Right lobe of liver (tissue), 6 donors: ENCODE results near the gene CNTN5. TPM values are rescaled to one million over a fixed set of nuclear protein-coding genes. Genes with fewer than 3 reads are reported as not detected.

Experiments used
- ATAC-seq, 4 donors: fragments of 200-7000 bp; cut with Tn5 transposase; one replicate each; pipeline ENCODE4 v1.9.1; 2020; ENCODE audit warnings: mild to moderate bottlenecking in 4 of 4, moderate library complexity in 4 of 4
- DNase-seq, 3 donors: peaks; one replicate each; pipeline ENCODE4 v3.0.0-alpha.2; 2020
- H3K27ac ChIP-seq, 3 donors: fragments of 200-600 bp; one replicate each; pipeline ENCODE4 v1.8.0; 2022
- H3K27me3 ChIP-seq, 2 donors: fragments of 200-600 bp; one replicate each; pipeline ENCODE4 v1.8.0; 2022
- H3K36me3 ChIP-seq, 4 donors: fragments of 200-600 bp; sonication (generic) in 1 of 4; one replicate each; pipeline versions ENCODE4 v1.5.1 to v1.8.0; 2017 to 2022; ENCODE audit warnings: control low read depth in 1 of 4
- H3K4me1 ChIP-seq, 4 donors: fragments of 200-600 bp; sonication (generic) in 1 of 4; one replicate each; pipeline versions ENCODE4 v1.5.1 to v1.8.0; 2017 to 2022; ENCODE audit warnings: control low read depth in 1 of 4
- H3K4me3 ChIP-seq, 3 donors: fragments of 200-600 bp; one replicate each; pipeline ENCODE4 v1.8.0; 2022
- H3K9me3 ChIP-seq, 4 donors: fragments of 200-600 bp; sonication (generic) in 1 of 4; one replicate each; pipeline versions ENCODE4 v1.5.1 to v1.8.0; 2017 to 2022; ENCODE audit warnings: control low read depth in 1 of 4
- CTCF ChIP-seq, 4 donors: fragments of 200-600 bp in 3 of 4; fragments of 450-650 bp in 1 of 4; IDR thresholded peaks; one replicate each; pipeline versions ENCODE4 v1.5.1 to v1.8.0; 2016 to 2022; ENCODE audit warnings: antibody characterized with exemption in 4 of 4, mild to moderate bottlenecking in 2 of 4
- POLR2A ChIP-seq: fragments of 450-650 bp; IDR thresholded peaks from one replicate; pipeline ENCODE4 v1.6.1; 2017; ENCODE audit warnings: antibody characterized with exemption, mild to moderate bottlenecking
- WGBS: methylation state at CpG from one replicate; pipeline ENCODE4 v1.1.6; 2018; ENCODE audit warnings: low coverage, low lambda C conversion rate; ENCODE audit not compliant: insufficient coverage; ENCODE audit errors: missing lambda C conversion rate; 5-methylcytosine and 5-hydroxymethylcytosine counted together
- intact Hi-C, 2 donors: fragments of 100-400 bp; cut with DNase I; formaldehyde crosslinking; loops; one replicate each; pipeline versions ENCODE4 v1.11.2 to v1.14.1; 2022
- total RNA-seq, 6 experiments: library from RNA; depleted of rRNA in 2 of 6; stranded (reverse); fragments of >200 nt in 2 of 6; fragmentation: NEBNext Ultra II Directional in 3 of 6; extraction: Animal tissue kit (Norgen Biotek cat#: 25700) in 3 of 6; gene quantifications; one replicate each; pipeline versions ENCODE4 v1.1.0 to v1.2.4, GENCODE V29; 2016 to 2023
- donor health status: DM: no; HTN: yes; CAD: no.
- donor health status: DM: no; HTN: no; CAD: no.
- donor health status: DM: no; HTN: no; CAD: no.
- donor health status: DM: no; HTN: yes; CAD: no.
- donor health status: DM: no; HTN: yes; CAD: no.

The CNTN5 gene
- total RNA-seq, 6 experiments from 2014 or later, result 0.13 to 0.19 TPM; not detected in 4

- no peaks in the 10 kb centered on the region for H3K27me3 ChIP-seq
- H3K36me3 ChIP-seq, result no peaks in the 10 kb centered on the region
- no peaks in the 10 kb centered on the region for H3K9me3 ChIP-seq
- ATAC-seq (no peak), DNase-seq (no peak)
- H3K27ac ChIP-seq, result no peak overlapping the region
- TF ChIP-seq POLR2A (no peak), CTCF (IDR thresholded peaks at IDR 0.05) (no peak)
- no peak overlapping the region for H3K4me3 ChIP-seq
- intact Hi-C loops, result no loop called here
- no peaks in the 10 kb centered on the region for H3K4me1 ChIP-seq
These were observed 1161.6 kb downstream of the CNTN5 start for GRCh38 chr11:100182350-100182749.

- no peaks in the 10 kb centered on the region for H3K27me3 ChIP-seq
- no peaks in the 10 kb centered on the region for H3K4me1 ChIP-seq
- ATAC-seq, result no peak
- intact Hi-C loops, result no loop called here
- H3K36me3 ChIP-seq, result no peaks in the 10 kb centered on the region
- TF ChIP-seq POLR2A (no peak), CTCF (IDR thresholded peaks at IDR 0.05) (no peak)
- DNase-seq, result no peak
- H3K9me3 ChIP-seq, result no peaks in the 10 kb centered on the region
- no peak overlapping the region for H3K4me3 ChIP-seq
- 56% methylated on average over 2 of the region's 2 CpGs for WGBS
- no peak overlapping the region for H3K27ac ChIP-seq
These were observed 1162.2 kb downstream of the CNTN5 start for GRCh38 chr11:100182927-100183326.

- no peaks in the 10 kb centered on the region for H3K36me3 ChIP-seq
- no peaks in the 10 kb centered on the region for H3K27me3 ChIP-seq
- TF ChIP-seq CTCF (IDR thresholded peaks at IDR 0.05), result no peak
- ATAC-seq (no peak), DNase-seq (no peak)
- H3K27ac ChIP-seq, result no peak overlapping the region
- H3K9me3 ChIP-seq, result no peaks in the 10 kb centered on the region
- H3K4me1 ChIP-seq, result no peaks in the 10 kb centered on the region
- intact Hi-C loops, result no loop called here
- WGBS, result 52% methylated on average over 4 of the region's 5 CpGs
- no peak overlapping the region for H3K4me3 ChIP-seq
These were observed 1164.8 kb downstream of the CNTN5 start for GRCh38 chr11:100185588-100185987.

- Histone ChIP-seq H3K4me3 (no peak overlapping the region), H3K36me3 (no peaks in the 10 kb centered on the region), H3K9me3 (no peaks in the 10 kb centered on the region), H3K27me3 (no peaks in the 10 kb centered on the region), H3K4me1 (no peaks in the 10 kb centered on the region), H3K27ac (no peak overlapping the region)
- TF ChIP-seq POLR2A, result no peak
- TF ChIP-seq CTCF (IDR thresholded peaks at IDR 0.05), result no peak
- 82% methylated on average over 6 of the region's 6 CpGs for WGBS
- intact Hi-C loops, result no loop called here
- ATAC-seq (no peak), DNase-seq (peak in 1 of 3 donors; percentile 30)
These were observed 1167.5 kb downstream of the CNTN5 start for GRCh38 chr11:100188137-100188783.

- intact Hi-C loops, result no loop called here
- 34% methylated on average over 3 of the region's 3 CpGs for WGBS
- no peaks in the 10 kb centered on the region for H3K4me1 ChIP-seq
- DNase-seq (no peak), ATAC-seq (no peak)
- H3K9me3 ChIP-seq, result no peaks in the 10 kb centered on the region
- H3K27me3 ChIP-seq, result no peaks in the 10 kb centered on the region
- no peak overlapping the region for H3K27ac ChIP-seq
- TF ChIP-seq POLR2A (no peak), CTCF (IDR thresholded peaks at IDR 0.05) (no peak)
- no peaks in the 10 kb centered on the region for H3K36me3 ChIP-seq
- H3K4me3 ChIP-seq, result no peak overlapping the region
These were observed 1169.6 kb downstream of the CNTN5 start for GRCh38 chr11:100190395-100190794.
